Activated T-cell treated with anti-CD3 and anti-CD28 coated beads, Interleukin-2, amount 50 U/mL, for 72 hours (primary cell): ENCODE data around the gene PPP1R37. TPM values are rescaled to one million over a fixed set of nuclear protein-coding genes. Genes with fewer than 3 reads are reported as not detected.

Experiments used
- ATAC-seq, 2 donors: fragments of 150-1000 bp; cut with Tn5 transposase; replicated peaks in 1 of 2; 2 replicates each; pipeline ENCODE4 v1.10.0; 2021; ENCODE audit warnings: moderate library complexity in 2 of 2, mild to moderate bottlenecking in 1 of 2
- DNase-seq, 2 donors: peaks; one replicate each; pipeline ENCODE4 v3.0.0; 2021 to 2022; ENCODE audit warnings: mixed read lengths in 1 of 2
- H3K27ac Mint-ChIP-seq: one replicate; pipeline ENCODE4 v1.8.0; 2022; ENCODE audit warnings: mild to moderate bottlenecking, moderate library complexity, mixed read lengths
- H3K27me3 Mint-ChIP-seq: one replicate; pipeline ENCODE4 v1.8.0; 2022; ENCODE audit warnings: low read depth, mixed read lengths
- H3K36me3 Mint-ChIP-seq, 2 donors: one replicate each; pipeline ENCODE4 v1.8.0; 2022; ENCODE audit warnings: mixed read lengths in 2 of 2, mild to moderate bottlenecking in 1 of 2; ENCODE audit not compliant: insufficient read depth in 2 of 2
- H3K4me1 Mint-ChIP-seq: one replicate; pipeline ENCODE4 v1.8.0; 2022; ENCODE audit warnings: low read depth, mixed read lengths
- H3K4me3 Mint-ChIP-seq, 2 donors: one replicate each; pipeline ENCODE4 v1.8.0; 2022; ENCODE audit warnings: mild to moderate bottlenecking in 2 of 2, mixed read lengths in 2 of 2, moderate library complexity in 2 of 2
- H3K9me3 Mint-ChIP-seq, 2 donors: one replicate each; pipeline ENCODE4 v1.8.0; 2022; ENCODE audit warnings: mixed read lengths in 2 of 2
- total RNA-seq, 2 donors: library from RNA; stranded (reverse); gene quantifications; one replicate each; pipeline ENCODE4 v1.2.3, GENCODE V29; 2022

PPP1R37 gene
- 10 to 100 TPM; 11.8 to 17.3 TPM for total RNA-seq

GRCh38 chr19:45092747-45093678 is at the start of gene PPP1R37:
Gene PPP1R37 (plus strand): TSS chr19:45093179. CDS start chr19:45093326, 147 bp downstream.
- H3K9me3 Mint-ChIP-seq: no peaks in the 10 kb centered on the region
- H3K27me3 Mint-ChIP-seq: no peaks in the 10 kb centered on the region
- H3K36me3 Mint-ChIP-seq: peaks cover 5 to 8% of the 10 kb centered on the region in 2 donors
- DNase-seq (peak; percentile 92 to 95), ATAC-seq (peak; percentile 76 to 81)
- H3K4me3 Mint-ChIP-seq: peak within 1 kb of the TSS; percentile 95 to 96
- H3K4me1 Mint-ChIP-seq: peaks cover 55% of the 10 kb centered on the region
- peak within 1 kb of the TSS; percentile 99 for H3K27ac Mint-ChIP-seq

- H3K4me3 Mint-ChIP-seq: no peak overlapping the region
- H3K9me3 Mint-ChIP-seq: no peaks in the 10 kb centered on the region
- H3K4me1 Mint-ChIP-seq: peaks cover 59% of the 10 kb centered on the region
- ATAC-seq (no peak), DNase-seq (no peak)
- peaks cover 9 to 26% of the 10 kb centered on the region in 2 donors for H3K36me3 Mint-ChIP-seq
- peak overlapping the region; percentile 22 for H3K27ac Mint-ChIP-seq
- no peaks in the 10 kb centered on the region for H3K27me3 Mint-ChIP-seq
These were observed 47.2 kb upstream of the PPP1R37 start for GRCh38 chr19:45045671-45046353.

DNA sequence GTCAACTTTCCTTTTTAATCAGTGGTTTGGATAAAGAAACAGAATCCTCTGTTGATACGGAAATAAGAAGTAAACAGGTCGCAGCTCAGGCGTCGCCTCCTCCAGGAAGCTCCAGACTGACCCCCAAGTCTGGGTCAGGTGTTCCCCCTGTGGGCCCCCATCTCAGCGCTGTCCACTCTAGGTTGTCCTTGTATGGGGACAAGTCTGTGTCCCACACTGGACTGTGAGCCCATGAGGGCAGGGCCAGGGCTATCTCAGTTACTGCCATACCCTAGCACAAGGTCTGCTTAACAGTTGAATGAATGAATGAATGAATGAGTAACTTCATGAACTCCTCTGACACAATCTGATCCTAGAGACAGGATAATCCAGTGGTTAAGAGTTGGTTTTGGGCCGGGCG is 46.6 kb upstream of the PPP1R37 start:
- Mint-ChIP-seq H3K4me3 (peak overlapping the region in 1 of 2 donors; percentile 36), H3K36me3 (peaks cover 6 to 25% of the 10 kb centered on the region in 2 donors), H3K4me1 (peaks cover 53% of the 10 kb centered on the region), H3K27ac (peak overlapping the region; percentile 94), H3K9me3 (no peaks in the 10 kb centered on the region), H3K27me3 (no peaks in the 10 kb centered on the region)
- DNase-seq (no peak), ATAC-seq (no peak)

- H3K27ac Mint-ChIP-seq: peak overlapping the region; percentile 94
- peaks cover 4 to 19% of the 10 kb centered on the region in 2 donors for H3K36me3 Mint-ChIP-seq
- ATAC-seq (no peak), DNase-seq (no peak)
- no peaks in the 10 kb centered on the region for H3K27me3 Mint-ChIP-seq
- peaks cover 44% of the 10 kb centered on the region for H3K4me1 Mint-ChIP-seq
- H3K4me3 Mint-ChIP-seq: peak overlapping the region; percentile 18 to 46
- no peaks in the 10 kb centered on the region for H3K9me3 Mint-ChIP-seq
These were observed 45.7 kb upstream of the PPP1R37 start for GRCh38 chr19:45047188-45047797.

DNA sequence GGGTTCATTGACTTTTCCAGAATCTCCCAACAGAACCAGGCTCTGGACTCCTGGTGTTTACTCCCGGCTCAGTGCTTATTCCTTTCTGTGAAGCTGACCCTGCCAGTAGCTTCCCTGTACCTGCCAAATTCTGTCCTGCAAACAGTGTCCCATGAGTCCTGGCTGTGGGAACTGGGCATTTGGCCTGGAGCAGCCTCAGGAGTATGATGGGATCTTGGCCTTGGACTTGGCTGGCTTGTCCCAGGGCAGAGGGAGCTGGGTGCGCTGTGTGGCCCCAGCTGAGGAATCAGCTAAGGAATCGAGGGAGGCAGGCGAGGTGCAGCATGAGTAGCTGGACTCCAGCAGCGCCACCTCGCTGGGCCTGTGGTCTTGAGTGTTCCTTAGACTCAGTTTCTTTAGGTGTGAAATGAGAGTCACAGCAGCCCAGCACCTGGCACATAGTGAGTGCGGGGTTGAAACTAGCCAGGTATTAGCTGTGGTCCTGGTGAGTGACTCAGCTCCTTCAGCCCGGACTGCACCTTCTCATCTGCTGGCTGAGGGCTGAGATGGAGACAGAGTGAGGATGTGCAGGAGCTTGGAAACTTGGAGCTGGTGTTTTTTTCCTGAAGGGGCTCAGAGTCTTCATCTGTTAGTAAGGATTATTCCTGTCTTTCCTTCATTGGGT is 43.8 kb upstream of the PPP1R37 start:
- peaks cover 4 to 21% of the 10 kb centered on the region in 2 donors for H3K36me3 Mint-ChIP-seq
- peak overlapping the region; percentile 71 for H3K27ac Mint-ChIP-seq
- H3K4me1 Mint-ChIP-seq: peaks cover 44% of the 10 kb centered on the region
- no peaks in the 10 kb centered on the region for H3K9me3 Mint-ChIP-seq
- H3K4me3 Mint-ChIP-seq: no peak overlapping the region
- no peaks in the 10 kb centered on the region for H3K27me3 Mint-ChIP-seq
- no peak for DNase-seq
- ATAC-seq: peak in 1 of 2 donors; percentile 13

DNA sequence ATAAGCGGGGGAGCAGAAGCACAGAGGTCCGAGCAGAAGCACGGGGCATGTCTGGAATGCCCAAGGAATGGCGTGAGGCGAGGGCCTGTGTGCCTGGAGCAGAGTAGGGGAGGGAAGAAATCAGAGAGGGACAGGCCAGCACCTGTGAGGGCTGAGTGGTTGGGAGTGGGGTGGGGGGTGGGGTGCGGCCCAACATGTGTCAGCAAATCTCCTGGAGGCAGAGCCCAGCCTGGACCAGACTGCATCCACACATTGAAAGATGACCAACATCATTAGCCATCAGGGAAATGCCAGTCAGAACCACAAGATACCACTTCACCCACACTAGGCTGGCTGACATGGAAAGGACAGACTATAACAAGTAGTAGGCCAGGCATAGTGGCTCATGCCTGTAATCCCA is 42.9 kb upstream of the PPP1R37 start:
- Mint-ChIP-seq H3K27ac (no peak overlapping the region), H3K27me3 (no peaks in the 10 kb centered on the region), H3K36me3 (peaks cover 4 to 18% of the 10 kb centered on the region in 2 donors), H3K9me3 (no peaks in the 10 kb centered on the region), H3K4me3 (no peak overlapping the region), H3K4me1 (peaks cover 40% of the 10 kb centered on the region)
- ATAC-seq: no peak
- DNase-seq: no peak

- ATAC-seq (no peak), DNase-seq (no peak)
- H3K9me3 Mint-ChIP-seq: no peaks in the 10 kb centered on the region
- H3K27me3 Mint-ChIP-seq: no peaks in the 10 kb centered on the region
- H3K4me3 Mint-ChIP-seq: no peak overlapping the region
- H3K4me1 Mint-ChIP-seq: peaks cover 20% of the 10 kb centered on the region
- peaks cover 4 to 10% of the 10 kb centered on the region in 2 donors for H3K36me3 Mint-ChIP-seq
- H3K27ac Mint-ChIP-seq: no peak overlapping the region
These were observed 40.9 kb upstream of the PPP1R37 start for GRCh38 chr19:45051929-45052579.

- H3K27me3 Mint-ChIP-seq: no peaks in the 10 kb centered on the region
- no peaks in the 10 kb centered on the region for H3K9me3 Mint-ChIP-seq
- no peak overlapping the region for H3K4me3 Mint-ChIP-seq
- no peak for DNase-seq
- no peak for ATAC-seq
- H3K4me1 Mint-ChIP-seq: peaks cover 4% of the 10 kb centered on the region
- H3K36me3 Mint-ChIP-seq: peaks cover 10 to 36% of the 10 kb centered on the region in 2 donors
- no peak overlapping the region for H3K27ac Mint-ChIP-seq
These were observed 36.1 kb upstream of the PPP1R37 start for GRCh38 chr19:45056831-45057230.

DNA sequence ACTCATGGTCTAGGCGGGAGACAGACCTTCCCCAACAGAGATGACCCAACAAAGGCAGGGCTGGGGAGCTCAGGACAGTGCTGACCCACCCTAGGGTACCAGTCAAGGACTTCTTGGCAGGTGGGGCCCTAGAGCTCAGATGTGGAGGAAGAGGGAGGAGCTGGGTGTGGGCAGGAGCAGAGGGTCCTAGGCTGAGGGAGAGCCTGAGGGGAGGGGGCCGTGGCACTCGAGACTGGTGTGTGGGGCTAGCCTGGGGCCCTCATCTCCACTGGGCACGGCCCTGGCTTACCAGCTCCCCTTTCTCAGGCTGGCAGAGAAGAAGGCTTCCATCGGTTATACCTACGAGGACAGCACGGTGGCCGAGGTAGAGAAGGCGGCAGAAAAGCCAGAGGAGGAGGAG is 35.5 kb upstream of the PPP1R37 start:
- H3K27ac Mint-ChIP-seq: no peak overlapping the region
- no peaks in the 10 kb centered on the region for H3K27me3 Mint-ChIP-seq
- no peak overlapping the region for H3K4me3 Mint-ChIP-seq
- peaks cover 4% of the 10 kb centered on the region for H3K4me1 Mint-ChIP-seq
- H3K36me3 Mint-ChIP-seq: peaks cover 8 to 33% of the 10 kb centered on the region in 2 donors
- DNase-seq (no peak), ATAC-seq (peak in 1 of 2 donors; percentile 12)
- no peaks in the 10 kb centered on the region for H3K9me3 Mint-ChIP-seq

GRCh38 chr19:45058622-45059159 is 34.3 kb upstream of the PPP1R37 start:
- peaks cover 8 to 39% of the 10 kb centered on the region in 2 donors for H3K36me3 Mint-ChIP-seq
- H3K27ac Mint-ChIP-seq: no peak overlapping the region

GRCh38 chr19:45059258-45059965 is 33.6 kb upstream of the PPP1R37 start:
- Mint-ChIP-seq H3K9me3 (no peaks in the 10 kb centered on the region), H3K4me1 (peaks cover 4% of the 10 kb centered on the region), H3K4me3 (no peak overlapping the region), H3K27ac (no peak overlapping the region), H3K36me3 (peaks cover 8 to 38% of the 10 kb centered on the region in 2 donors), H3K27me3 (no peaks in the 10 kb centered on the region)
- DNase-seq (peak; percentile 76 to 85), ATAC-seq (peak; percentile 76 to 83)

More at GRCh38 chr19:45058622-45059159, 34.3 kb upstream of the PPP1R37 start:
- Mint-ChIP-seq H3K4me3 (no peak overlapping the region), H3K4me1 (peaks cover 4% of the 10 kb centered on the region), H3K27me3 (no peaks in the 10 kb centered on the region), H3K9me3 (no peaks in the 10 kb centered on the region)
- ATAC-seq (peak in 1 of 2 donors; percentile 7), DNase-seq (no peak)
